H9 (cell line): ENCODE data around the gene ASTN2. TPM values are rescaled to one million over a fixed set of nuclear protein-coding genes. Genes with fewer than 3 reads are reported as not detected.

Source experiments
- DNase-seq: peaks from one replicate; pipeline ENCODE4 v3.0.0-alpha.2; 2017
- H2AFZ ChIP-seq: one replicate; pipeline ENCODE4 v1.6.1; 2013; ENCODE audit warnings: mild to moderate bottlenecking, low read length, control low read depth, moderate library complexity
- H2AK5ac ChIP-seq: 2 replicates; pipeline ENCODE4 v1.6.1; 2013; ENCODE audit warnings: low read length, control low read depth, mixed read lengths; ENCODE audit not compliant: insufficient read length
- H2BK120ac ChIP-seq: one replicate; pipeline ENCODE4 v1.6.1; 2013; ENCODE audit warnings: low read depth, mild to moderate bottlenecking, low read length, control low read depth, inconsistent platforms; ENCODE audit not compliant: poor library complexity, severe bottlenecking
- H2BK12ac ChIP-seq: 2 replicates; pipeline ENCODE4 v1.6.1; 2013; ENCODE audit warnings: low read length, control low read depth, mixed read lengths, low read depth; ENCODE audit not compliant: insufficient read length
- H2BK15ac ChIP-seq: 2 replicates; pipeline ENCODE4 v1.6.1; 2013; ENCODE audit warnings: low read depth, low read length, control low read depth
- H2BK20ac ChIP-seq: one replicate; pipeline ENCODE4 v1.6.1; 2013; ENCODE audit warnings: low read depth, mild to moderate bottlenecking, low read length, control low read depth, inconsistent platforms; ENCODE audit not compliant: poor library complexity, severe bottlenecking
- H2BK5ac ChIP-seq: 2 replicates; pipeline ENCODE4 v1.6.1; 2013; ENCODE audit warnings: low read length, control low read depth, mixed read lengths; ENCODE audit not compliant: insufficient read length
- H3K14ac ChIP-seq: 2 replicates; pipeline ENCODE4 v1.6.1; 2013; ENCODE audit warnings: low read length, control low read depth; ENCODE audit not compliant: insufficient read depth
- H3K18ac ChIP-seq: 2 replicates; pipeline ENCODE4 v1.6.1; 2013; ENCODE audit warnings: low read depth, mild to moderate bottlenecking, mixed read lengths, low read length, control low read depth; ENCODE audit not compliant: insufficient read length
- H3K23ac ChIP-seq: 2 replicates; pipeline ENCODE4 v1.6.1; 2013; ENCODE audit warnings: low read length, control low read depth, mixed read lengths, low read depth; ENCODE audit not compliant: insufficient read length
- H3K23me2 ChIP-seq: 2 replicates; pipeline ENCODE4 v1.6.1; 2013; ENCODE audit warnings: low read depth, mild to moderate bottlenecking, mixed read lengths, low read length, control low read depth; ENCODE audit not compliant: insufficient read length, poor library complexity, severe bottlenecking
- H3K27ac ChIP-seq: 2 replicates; pipeline ENCODE4 v1.5.1; 2013; ENCODE audit warnings: low read length, control low read depth, mixed read lengths, low read depth; ENCODE audit not compliant: insufficient read length
- H3K27me3 ChIP-seq: 2 replicates; pipeline ENCODE4 v1.6.1; 2013; ENCODE audit warnings: low read length, control low read depth, inconsistent platforms; ENCODE audit not compliant: insufficient read depth
- H3K4ac ChIP-seq: 2 replicates; pipeline ENCODE4 v1.6.1; 2013; ENCODE audit warnings: low read depth, mild to moderate bottlenecking, control low read depth, inconsistent platforms, low read length, moderate library complexity
- H3K4me1 ChIP-seq: 2 replicates; pipeline ENCODE4 v1.6.1; 2013; ENCODE audit warnings: low read length, control low read depth, inconsistent platforms; ENCODE audit not compliant: insufficient read depth
- H3K4me2 ChIP-seq: 2 replicates; pipeline ENCODE4 v1.6.1; 2013; ENCODE audit warnings: low read length, control low read depth, mixed read lengths; ENCODE audit not compliant: insufficient read length, insufficient read depth
- H3K56ac ChIP-seq: 2 replicates; pipeline ENCODE4 v1.6.1; 2013; ENCODE audit warnings: low read depth, mild to moderate bottlenecking, mixed read lengths, low read length, control low read depth; ENCODE audit not compliant: insufficient read length
- H3K79me1 ChIP-seq: 2 replicates; pipeline ENCODE4 v1.6.1; 2013; ENCODE audit warnings: low read depth, mild to moderate bottlenecking, moderate library complexity, low read length, control low read depth, inconsistent platforms; ENCODE audit not compliant: insufficient read depth, poor library complexity, severe bottlenecking
- H3K79me2 ChIP-seq: 2 replicates; pipeline ENCODE4 v1.6.1; 2013; ENCODE audit warnings: low read length, control low read depth, inconsistent platforms; ENCODE audit not compliant: insufficient read depth
- H3K9ac ChIP-seq: 2 replicates; pipeline ENCODE4 v1.6.1; 2013; ENCODE audit warnings: low read length, control low read depth, mixed read lengths; ENCODE audit not compliant: insufficient read length; ENCODE audit errors: extremely low read depth
- H3K9me3 ChIP-seq: one replicate; pipeline ENCODE4 v1.6.1; 2013; ENCODE audit warnings: low read depth, low read length, inconsistent platforms; ENCODE audit not compliant: control insufficient read depth
- H3T11ph ChIP-seq: one replicate; pipeline ENCODE4 v1.6.1; 2013; ENCODE audit warnings: mild to moderate bottlenecking, low read length, control low read depth, inconsistent platforms
- H4K20me1 ChIP-seq: one replicate; pipeline ENCODE4 v1.6.1; 2013; ENCODE audit not compliant: control insufficient read depth, insufficient read length, insufficient read depth
- H4K5ac ChIP-seq: 2 replicates; pipeline ENCODE4 v1.6.1; 2013; ENCODE audit warnings: low read depth, mild to moderate bottlenecking, mixed read lengths, low read length, control low read depth; ENCODE audit not compliant: insufficient read length
- H4K8ac ChIP-seq: replicated peaks from 2 replicates; pipeline ENCODE4 v1.6.1; 2013; ENCODE audit warnings: low read length, control low read depth, mixed read lengths, low read depth; ENCODE audit not compliant: insufficient read length
- H4K91ac ChIP-seq: 2 replicates; pipeline ENCODE4 v1.6.1; 2013; ENCODE audit warnings: low read depth, mild to moderate bottlenecking, moderate library complexity, mixed read lengths, low read length, control low read depth; ENCODE audit not compliant: insufficient read length
- H3K27ac Mint-ChIP-seq, 3 experiments: 2 replicates in 2 of 3; 3 replicates in 1 of 3; pipeline ENCODE4 v1.8.0; 2020 to 2021; ENCODE audit warnings: mixed read lengths in 3 of 3, mild to moderate bottlenecking in 1 of 3, moderate library complexity in 1 of 3
- H3K27me3 Mint-ChIP-seq: 2 replicates; pipeline ENCODE4 v1.8.0; 2021; ENCODE audit warnings: low read depth, mild to moderate bottlenecking, moderate library complexity, mixed read lengths
- H3K36me3 Mint-ChIP-seq, 3 experiments: 2 replicates in 2 of 3; 3 replicates in 1 of 3; pipeline ENCODE4 v1.8.0; 2020 to 2021; ENCODE audit warnings: low read depth in 3 of 3, mixed read lengths in 3 of 3; ENCODE audit not compliant: insufficient read depth in 1 of 3
- H3K4me1 Mint-ChIP-seq, 2 experiments: 2 replicates each; pipeline ENCODE4 v1.8.0; 2020; ENCODE audit warnings: mixed read lengths in 2 of 2
- H3K4me3 Mint-ChIP-seq, 2 experiments: 2 replicates in 1 of 2; 3 replicates in 1 of 2; pipeline ENCODE4 v1.8.0; 2020 to 2021; ENCODE audit warnings: mild to moderate bottlenecking in 2 of 2, mixed read lengths in 2 of 2, moderate library complexity in 1 of 2
- H3K9me3 Mint-ChIP-seq, 2 experiments: 2 replicates in 1 of 2; 3 replicates in 1 of 2; pipeline ENCODE4 v1.8.0; 2020; ENCODE audit warnings: mild to moderate bottlenecking in 2 of 2, mixed read lengths in 2 of 2, moderate library complexity in 1 of 2
- WGBS: extraction: QIAGEN DNeasy Blood & Tissue Kit; methylation state at CpG from one replicate; pipeline ENCODE4 v1.1.7; 2013; ENCODE audit warnings: missing lambda C conversion rate, low lambda C conversion rate, mixed read lengths; ENCODE audit not compliant: insufficient read length; ENCODE audit errors: extremely low coverage; 5-methylcytosine and 5-hydroxymethylcytosine counted together
- total RNA-seq: library from RNA; stranded (reverse); gene quantifications from 2 replicates; pipeline ENCODE4 v1.2.1, GENCODE V29; 2021
- TF ChIP-seq, protein P1 (sequence below): fragments of 200-600 bp; sonication (generic); conservative IDR thresholded peaks from 3 replicates; pipeline ENCODE4 v1.8.0; 2021; ENCODE audit warnings: antibody characterized with exemption, mild to moderate bottlenecking

The ASTN2 gene
- total RNA-seq, 1 experiment from 2014 or later, result 9.7 TPM

DNA sequence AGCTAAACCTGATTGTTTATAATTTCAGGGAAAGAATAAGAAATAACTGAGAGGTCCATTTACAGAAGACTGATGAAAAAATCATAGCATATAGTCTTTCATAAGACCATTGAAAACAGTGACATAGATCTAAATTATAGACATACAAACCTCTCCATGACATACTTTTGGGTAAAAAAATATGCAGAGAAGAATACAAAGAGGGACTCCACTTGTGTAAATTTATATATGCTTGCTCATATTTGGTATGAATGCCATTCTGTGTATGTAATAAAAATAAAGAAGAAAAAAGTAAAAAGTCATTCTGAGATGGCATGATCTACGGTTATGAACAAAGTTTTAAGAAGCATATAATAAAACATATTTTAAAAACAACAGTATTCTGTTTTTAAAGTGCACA is 310.7 kb downstream of the ASTN2 start:
- Histone ChIP-seq H3K27ac (no peak overlapping the region), H3K9ac (no peak overlapping the region), H4K91ac (no peak overlapping the region), H2AK5ac (no peak overlapping the region), H3K27me3 (no peaks in the 10 kb centered on the region), H3K9me3 (no peaks in the 10 kb centered on the region), H2BK120ac (no peak overlapping the region), H3K18ac (no peak overlapping the region), H3K79me1 (no peaks in the 10 kb centered on the region), H3K23me2 (no peaks in the 10 kb centered on the region), H3K4me2 (no peak overlapping the region), H4K20me1 (no peaks in the 10 kb centered on the region), H2BK15ac (no peak overlapping the region), H4K8ac (no peak overlapping the region), H3K14ac (no peak overlapping the region), H3K23ac (no peak overlapping the region), H2AFZ (no peak overlapping the region), H3T11ph (no peak overlapping the region), H2BK5ac (no peak overlapping the region), H3K4ac (no peak overlapping the region), H3K4me1 (peaks cover 3% of the 10 kb centered on the region), H3K56ac (no peak overlapping the region), H4K5ac (no peak overlapping the region), H2BK12ac (no peak overlapping the region), H3K79me2 (no peaks in the 10 kb centered on the region), H2BK20ac (no peak overlapping the region)
- no peak overlapping the region for H3K27ac Mint-ChIP-seq
- no CpG with 5 or more reads among the region's 1 CpG for WGBS
- H3K4me1 Mint-ChIP-seq, result peaks cover 10 to 19% of the 10 kb centered on the region in 2 experiments
- no peaks in the 10 kb centered on the region for H3K36me3 Mint-ChIP-seq
- H3K4me3 Mint-ChIP-seq, result no peak overlapping the region
- no peaks in the 10 kb centered on the region for H3K9me3 Mint-ChIP-seq
- TF ChIP-seq, protein P1, sequence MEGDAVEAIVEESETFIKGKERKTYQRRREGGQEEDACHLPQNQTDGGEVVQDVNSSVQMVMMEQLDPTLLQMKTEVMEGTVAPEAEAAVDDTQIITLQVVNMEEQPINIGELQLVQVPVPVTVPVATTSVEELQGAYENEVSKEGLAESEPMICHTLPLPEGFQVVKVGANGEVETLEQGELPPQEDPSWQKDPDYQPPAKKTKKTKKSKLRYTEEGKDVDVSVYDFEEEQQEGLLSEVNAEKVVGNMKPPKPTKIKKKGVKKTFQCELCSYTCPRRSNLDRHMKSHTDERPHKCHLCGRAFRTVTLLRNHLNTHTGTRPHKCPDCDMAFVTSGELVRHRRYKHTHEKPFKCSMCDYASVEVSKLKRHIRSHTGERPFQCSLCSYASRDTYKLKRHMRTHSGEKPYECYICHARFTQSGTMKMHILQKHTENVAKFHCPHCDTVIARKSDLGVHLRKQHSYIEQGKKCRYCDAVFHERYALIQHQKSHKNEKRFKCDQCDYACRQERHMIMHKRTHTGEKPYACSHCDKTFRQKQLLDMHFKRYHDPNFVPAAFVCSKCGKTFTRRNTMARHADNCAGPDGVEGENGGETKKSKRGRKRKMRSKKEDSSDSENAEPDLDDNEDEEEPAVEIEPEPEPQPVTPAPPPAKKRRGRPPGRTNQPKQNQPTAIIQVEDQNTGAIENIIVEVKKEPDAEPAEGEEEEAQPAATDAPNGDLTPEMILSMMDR, result no peak
- H3K27me3 Mint-ChIP-seq, result no peaks in the 10 kb centered on the region
- no peak for DNase-seq
